Measurements from ENCODE around the gene KRTAP17-1.
"Not testable (repeated sequence)": the region's sequence is repeated elsewhere in the genome, so short reads cannot be mapped to it uniquely, and the experiment has no call there.

Gene KRTAP17-1, protein sequence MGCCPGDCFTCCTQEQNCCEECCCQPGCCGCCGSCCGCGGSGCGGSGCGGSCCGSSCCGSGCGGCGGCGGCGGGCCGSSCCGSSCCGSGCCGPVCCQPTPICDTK

DNA sequence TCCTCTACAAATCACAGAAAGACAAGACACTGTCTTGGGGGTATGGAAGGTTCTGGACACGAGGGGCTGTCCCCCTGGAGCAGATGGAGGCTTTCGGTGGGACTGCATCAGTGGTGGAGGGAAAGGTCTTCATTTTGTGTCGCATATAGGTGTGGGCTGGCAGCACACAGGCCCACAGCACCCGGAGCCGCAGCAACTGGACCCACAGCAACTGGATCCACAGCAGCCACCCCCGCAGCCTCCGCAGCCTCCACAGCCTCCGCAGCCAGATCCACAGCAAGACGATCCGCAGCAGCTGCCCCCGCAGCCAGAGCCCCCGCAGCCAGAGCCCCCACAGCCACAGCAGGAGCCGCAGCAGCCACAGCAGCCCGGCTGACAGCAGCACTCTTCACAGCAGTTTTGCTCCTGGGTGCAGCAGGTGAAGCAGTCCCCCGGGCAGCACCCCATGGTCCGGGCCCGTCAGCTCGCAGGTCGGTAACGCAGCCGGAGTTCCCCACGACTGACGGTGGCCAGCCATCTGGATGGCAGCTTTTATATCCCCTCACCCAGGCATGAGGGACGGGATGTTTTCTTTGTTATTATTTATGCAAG, at the start of gene KRTAP17-1:
KRTAP17-1 (minus strand) TSS at position 507 of the 591 bp plus-strand sequence; CDS start at position 447, 60 bp downstream.
- DNase-seq (ENCODE audit: low read depth), result no peak

DNA sequence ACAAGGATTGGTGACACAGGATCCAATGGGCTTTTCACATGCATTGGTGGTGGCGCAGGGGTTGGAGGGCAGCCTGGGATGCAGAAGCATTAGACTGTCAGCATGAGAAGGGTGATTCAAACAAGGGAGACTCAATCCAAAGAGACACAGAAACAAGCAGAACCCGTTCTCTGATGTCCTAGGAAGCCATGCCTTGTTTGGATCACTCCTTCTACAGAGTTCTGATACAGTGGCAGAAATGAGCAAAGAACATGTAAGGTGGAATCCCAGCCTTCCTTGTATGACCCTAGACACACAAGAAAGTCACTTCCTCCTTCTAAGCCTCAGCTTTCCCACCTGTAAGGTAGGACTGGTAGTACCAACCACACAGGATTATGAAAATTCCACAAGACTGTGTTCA, 48.4 kb upstream of the KRTAP17-1 start:
- DNase-seq (ENCODE audit: low read depth), result no peak

GRCh38 chr17:41360296-41360995, 44.9 kb upstream of the KRTAP17-1 start:
- peak; percentile 57 for DNase-seq (ENCODE audit: low read depth)

DNA sequence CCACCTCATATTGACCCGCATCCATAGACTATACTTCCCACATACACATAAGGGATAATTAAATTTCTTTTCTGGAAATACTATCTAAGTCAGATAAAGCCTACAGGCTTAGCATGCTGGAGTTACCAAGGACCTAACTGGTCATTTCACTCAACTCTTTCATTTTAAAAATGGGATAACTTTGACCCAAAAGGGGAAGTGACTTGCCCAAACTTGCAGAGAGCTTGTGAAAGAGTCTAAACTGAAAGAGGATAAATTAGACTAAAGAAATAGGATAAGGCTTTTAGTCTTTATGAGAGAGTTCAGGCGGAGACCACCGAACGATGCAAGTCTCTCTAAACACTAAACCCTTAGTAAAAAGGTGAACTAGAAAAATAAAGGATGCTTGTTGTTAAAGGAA, 39.0 kb upstream of the KRTAP17-1 start:
- no peak for DNase-seq (ENCODE audit: low read depth)

DNA sequence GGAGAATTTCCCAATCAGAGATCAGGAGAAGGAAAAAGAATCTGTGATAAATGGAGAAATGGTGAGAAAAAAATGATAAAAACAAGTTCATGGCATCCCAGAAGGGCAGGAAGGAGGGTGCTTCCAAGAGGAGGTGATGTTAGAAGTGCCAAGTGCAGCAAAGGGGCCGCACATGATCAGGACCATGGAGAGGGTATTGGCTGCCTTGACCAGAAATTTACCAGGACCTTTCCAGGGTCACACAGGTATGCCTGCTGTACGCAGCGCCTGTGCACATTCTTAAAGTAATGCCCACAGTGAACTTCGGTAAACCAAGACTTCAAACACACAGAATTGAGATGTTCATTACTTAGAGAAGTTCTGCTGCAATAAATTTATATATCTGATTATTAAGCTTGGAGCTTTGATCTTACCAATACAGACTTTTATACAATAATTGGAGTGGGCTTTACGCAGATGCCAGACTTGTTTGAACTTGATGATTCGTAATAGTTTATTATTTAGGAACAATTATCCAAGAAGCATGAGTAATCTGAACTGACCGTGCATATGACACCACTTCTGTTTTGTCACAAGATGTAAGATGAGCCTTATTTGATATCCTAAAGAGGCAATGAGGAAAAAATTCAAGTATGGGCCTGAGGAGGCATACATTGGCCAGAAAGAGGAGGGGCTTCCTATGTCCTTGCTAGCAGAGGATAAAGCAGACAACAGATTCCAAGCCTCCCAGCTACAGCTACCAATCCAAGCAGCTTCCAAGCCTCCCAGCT, 37.3 kb upstream of the KRTAP17-1 start:
- DNase-seq (ENCODE audit: low read depth), result peak; percentile 17

DNA sequence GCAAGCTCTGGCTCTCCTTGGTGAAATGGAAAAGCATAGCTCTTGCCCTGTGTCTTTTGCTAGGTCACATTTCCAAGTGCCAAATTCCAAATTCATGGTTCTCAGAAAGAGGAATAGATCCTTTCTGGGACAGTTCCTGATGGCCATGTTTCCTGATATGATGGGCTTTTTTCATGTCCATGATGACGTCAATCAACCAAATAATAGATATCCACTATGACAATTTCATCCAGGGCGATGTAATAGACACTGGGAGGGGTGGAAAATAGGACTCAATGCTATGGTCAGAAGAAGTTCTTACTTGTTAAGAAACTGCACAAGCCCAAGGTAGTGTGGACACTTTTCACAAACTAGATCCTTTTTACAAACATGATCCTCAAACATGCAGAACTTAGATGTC, 35.7 kb upstream of the KRTAP17-1 start:
- DNase-seq (ENCODE audit: low read depth), result no peak

- not testable (repeated sequence) for DNase-seq (ENCODE audit: low read depth)
Measured at GRCh38 chr17:41350381-41350878, 34.9 kb upstream of the KRTAP17-1 start, which contains the start of gene KRT33A. TSS of gene KRT33A (minus strand) at chr17:41350828. CDS start at chr17:41350767, 61 bp downstream.

DNA sequence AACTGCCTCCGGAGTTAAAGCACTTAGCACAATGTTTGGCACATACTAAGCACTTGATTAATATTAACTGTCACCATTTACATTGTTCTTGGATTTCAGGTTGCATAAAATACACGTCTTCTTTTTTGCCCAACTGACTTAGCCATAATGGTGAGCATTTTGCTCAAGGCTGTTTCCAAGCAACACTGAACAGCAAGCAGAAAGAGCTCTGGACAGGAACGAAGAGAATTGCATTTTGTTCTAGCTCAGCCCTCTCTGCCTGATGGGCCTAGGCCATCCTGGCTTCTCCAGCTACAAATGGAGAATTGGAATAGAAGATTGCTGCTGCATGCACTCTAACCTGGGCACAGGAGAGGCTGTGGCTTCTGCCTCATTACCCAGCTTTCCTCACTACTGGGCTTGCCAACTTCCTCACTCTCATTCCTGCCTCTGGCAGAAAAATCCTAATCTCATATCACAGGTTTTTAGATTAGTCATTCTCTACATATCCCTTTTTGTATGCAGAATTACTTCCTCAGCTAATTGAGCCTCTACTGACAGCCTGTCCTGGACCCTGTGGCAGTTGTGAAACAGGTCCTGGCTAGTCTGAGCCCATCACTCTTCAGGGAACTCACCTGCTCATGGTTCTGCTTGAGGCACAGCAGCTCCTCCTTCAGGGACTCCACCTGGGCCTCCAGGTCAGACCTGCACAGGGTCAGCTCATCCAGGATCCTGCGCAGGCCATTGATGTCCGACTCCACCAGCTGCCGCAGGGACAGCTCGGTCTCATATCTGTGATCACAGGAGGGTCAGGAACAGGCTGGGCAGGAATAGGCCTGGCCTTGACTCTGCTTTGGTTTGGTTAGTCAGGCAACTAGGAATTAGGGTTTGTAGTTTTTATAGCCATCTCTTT, 32.6 kb upstream of the KRTAP17-1 start:
- no peak for DNase-seq (ENCODE audit: low read depth)

DNA sequence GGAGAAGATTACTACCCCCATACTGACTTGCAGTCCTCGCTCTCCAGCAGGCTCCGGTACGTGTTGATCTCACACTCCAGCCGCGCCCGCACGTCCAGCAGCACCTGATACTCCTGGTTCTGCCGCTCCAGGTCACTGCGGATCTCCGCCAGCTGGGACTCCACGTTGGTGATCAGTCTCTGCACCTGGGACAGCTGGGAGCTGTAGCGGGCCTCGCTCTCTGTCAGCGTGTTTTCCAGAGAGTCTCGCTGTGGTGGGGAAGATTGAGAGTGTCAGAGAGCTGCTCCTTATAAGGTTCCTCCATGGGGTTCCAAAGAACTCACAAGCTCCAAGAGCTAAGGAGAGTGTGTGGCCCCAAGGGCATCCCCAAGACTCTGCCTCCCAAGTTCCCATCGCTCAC, 30.9 kb upstream of the KRTAP17-1 start:
- DNase-seq (ENCODE audit: low read depth), result not testable (repeated sequence)

DNA sequence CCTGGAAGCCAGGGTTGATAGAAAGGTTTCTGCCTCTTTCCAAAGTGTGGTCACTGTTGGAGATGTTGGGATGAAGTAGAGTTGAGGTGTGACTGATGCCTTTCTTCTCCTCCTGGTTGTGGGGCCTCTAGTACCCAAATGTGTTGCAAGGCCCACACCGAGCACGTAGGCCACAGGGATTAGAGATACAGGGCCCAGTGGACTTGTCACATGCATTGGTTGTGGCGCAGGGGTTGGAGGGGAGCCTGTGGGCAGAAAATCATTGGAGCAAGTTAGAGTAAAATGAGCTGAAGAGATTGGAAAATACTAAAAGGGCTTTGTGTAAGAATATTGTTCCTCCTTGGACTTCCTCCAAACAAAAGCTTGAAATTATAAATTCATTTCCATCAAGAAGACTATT, 30.5 kb upstream of the KRTAP17-1 start:
- no peak for DNase-seq (ENCODE audit: low read depth)

- DNase-seq (ENCODE audit: low read depth), result no peak
Measured at GRCh38 chr17:41343029-41343428, 27.5 kb upstream of the KRTAP17-1 start.

GRCh38 chr17:41340934-41341861, 25.7 kb upstream of the KRTAP17-1 start:
- no peak for DNase-seq (ENCODE audit: low read depth)

DNA sequence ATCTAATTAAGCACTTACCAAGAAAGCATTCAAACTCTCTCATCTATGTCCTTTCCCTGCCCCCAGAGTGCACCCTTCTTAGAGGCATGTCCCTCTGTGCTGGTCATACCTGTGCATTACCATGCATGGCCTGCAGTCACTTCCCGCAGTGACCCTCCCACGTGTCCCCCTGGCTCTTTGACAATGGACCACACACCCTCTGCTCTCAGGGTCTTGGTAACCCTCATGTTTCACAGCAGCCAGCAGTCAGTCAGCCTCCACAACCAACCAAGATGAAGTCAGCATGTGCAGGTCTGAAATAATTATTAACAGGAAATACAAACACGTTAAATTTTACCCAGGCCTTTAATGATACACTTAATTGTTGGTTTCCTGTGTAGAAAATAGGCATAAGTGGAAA, 25.0 kb upstream of the KRTAP17-1 start:
- DNase-seq (ENCODE audit: low read depth), result no peak

DNA sequence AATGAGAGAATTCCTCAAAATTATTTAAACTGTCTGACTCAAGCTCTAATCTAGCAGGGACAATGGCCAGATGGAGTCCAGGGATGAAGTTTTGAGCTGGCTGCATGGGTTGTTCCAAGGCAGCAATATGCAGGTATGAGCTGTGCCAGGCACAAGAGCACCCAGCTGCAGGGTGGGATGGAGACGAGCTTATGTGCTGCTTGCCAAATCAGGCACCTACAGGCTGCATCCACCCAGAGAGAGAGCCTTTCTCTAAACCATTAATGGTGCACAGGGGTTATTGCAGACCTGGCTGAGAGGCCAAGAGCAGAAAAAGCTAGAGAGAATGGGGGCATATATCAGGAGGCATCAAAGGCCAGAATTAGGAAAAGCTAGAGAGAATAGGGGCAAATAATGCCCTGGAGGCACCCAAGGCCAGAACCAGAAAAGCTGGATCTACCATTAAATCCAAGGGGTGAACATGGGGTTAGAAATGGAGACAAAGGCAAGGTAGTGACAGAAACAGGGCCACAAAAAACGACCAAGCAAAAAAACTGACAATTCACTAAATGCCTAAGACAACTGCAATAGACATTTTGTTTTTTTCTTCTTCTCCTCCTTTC, 24.2 kb upstream of the KRTAP17-1 start:
- DNase-seq (ENCODE audit: low read depth), result no peak

DNA sequence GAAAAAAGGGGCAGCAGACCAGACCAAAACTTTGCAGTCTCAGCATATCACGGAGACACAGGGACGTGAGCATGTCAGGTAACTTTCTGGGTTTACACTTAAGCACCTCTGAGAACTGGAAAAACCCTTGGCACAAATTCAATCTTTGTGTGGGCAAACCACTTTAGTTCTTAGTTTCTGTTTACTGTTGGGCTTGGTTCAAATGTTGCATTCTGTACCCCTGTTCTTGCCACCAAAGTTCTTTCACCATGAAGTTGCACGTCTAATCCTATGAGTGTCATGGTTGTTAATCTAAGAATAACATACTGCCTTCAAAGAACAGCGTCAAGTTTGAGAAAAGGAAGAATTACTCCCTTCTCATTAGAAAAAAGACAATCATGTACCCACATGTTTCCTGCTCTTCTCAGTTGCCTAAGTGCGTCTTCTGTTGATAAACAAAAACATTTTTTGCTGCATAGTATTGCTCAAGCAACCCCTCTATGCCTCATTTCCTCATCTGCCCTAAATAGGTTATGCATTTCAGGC, 23.5 kb upstream of the KRTAP17-1 start:
- peak; percentile 64 for DNase-seq (ENCODE audit: low read depth)

- no peak for DNase-seq (ENCODE audit: low read depth)
Measured at GRCh38 chr17:41335747-41336146, 20.2 kb upstream of the KRTAP17-1 start.

DNA sequence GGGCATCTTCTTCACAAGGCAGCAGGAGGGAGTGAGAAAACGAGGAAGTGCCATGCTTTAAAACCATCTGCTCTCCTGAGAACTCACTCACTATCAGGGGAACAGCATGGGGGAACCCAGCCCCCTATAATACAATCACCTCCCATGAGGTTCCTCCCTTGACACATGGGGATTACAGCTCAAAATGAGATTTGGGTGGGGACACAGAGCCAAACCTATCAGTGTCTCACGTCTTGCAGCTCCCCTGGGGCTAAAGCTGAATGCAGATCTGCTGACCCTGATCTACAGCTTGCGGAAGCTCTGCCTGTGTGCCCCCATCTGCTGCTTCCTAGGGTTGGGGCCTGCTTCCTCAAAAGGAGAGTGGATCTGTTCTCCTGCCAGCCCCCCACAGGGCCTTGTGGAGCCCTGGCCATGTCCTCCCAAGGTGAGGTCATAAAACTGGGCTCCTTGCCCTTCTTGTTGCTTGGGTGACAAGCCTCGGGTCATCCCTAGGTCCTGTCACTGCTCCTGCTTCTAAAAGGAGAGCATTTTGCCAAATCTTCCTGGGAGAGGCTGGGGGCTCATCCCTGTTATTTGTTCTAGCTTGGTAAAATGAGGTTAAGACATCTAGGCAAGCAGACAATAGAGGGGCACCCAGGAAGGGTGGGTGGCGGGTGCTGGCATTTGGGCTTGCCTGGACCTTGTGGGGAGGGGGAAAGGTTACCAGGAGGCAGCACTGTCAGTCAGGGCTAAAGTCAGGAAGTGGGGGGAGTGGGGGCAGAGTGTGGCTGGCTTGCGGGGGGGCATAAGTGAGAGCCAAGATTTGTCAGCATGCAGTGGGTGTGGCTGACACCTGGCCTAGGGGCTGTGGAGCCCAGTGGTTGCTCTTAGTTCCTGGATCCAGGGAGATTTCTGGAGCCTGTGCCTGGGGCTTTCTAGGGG, 19.1 kb upstream of the KRTAP17-1 start:
- DNase-seq (ENCODE audit: low read depth), result no peak

DNA sequence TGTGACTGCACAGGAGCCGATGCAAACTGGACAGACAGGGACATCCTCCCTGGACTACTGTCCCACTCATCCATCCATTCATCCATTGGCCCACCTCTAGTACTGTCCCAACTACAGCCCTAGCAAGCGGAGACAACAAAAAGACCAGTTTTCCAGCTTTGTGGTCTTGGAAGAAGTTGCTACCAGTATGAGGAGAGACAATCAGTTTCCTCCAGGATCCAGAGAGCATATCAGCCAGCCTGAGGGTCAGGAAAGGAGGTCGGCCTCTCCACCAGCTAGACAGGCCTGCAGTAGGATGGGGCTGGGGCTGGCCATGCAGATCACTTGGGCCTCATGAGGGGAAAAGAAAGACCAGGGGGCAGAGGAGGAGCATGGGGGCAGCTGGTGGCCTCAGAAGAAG, 18.3 kb upstream of the KRTAP17-1 start:
- no peak for DNase-seq (ENCODE audit: low read depth)

DNA sequence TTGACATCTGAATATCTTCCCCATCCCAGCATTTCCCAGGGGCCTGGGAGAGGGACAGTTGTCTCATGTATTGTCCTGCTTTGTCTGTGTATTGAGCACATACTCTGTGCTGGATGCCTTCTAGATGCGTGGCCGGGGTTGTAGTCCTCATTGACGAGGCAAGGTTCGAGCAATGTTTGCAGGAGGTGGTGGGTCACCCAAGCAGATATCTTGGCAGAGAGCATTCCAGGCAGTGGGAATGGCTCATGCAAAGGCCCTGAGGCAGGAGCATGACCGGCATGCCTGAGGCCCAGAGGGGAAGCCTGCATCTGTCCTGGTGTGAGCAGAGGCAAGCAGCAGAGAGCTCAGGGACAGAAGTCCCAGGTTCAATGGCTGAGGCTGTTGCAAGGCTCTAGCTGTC, 17.6 kb upstream of the KRTAP17-1 start:
- DNase-seq (ENCODE audit: low read depth), result no peak

Measured in iris pigment epithelial cell (primary cell).